GM21737 (cell line): ENCODE measurements around the gene ALX4.

Experiments used
- ATAC-seq: cut with Tn5 transposase; IDR thresholded peaks from one replicate; pipeline ENCODE4 v1.9.1; 2021; ENCODE audit warnings: mild to moderate bottlenecking, moderate library complexity; ENCODE audit not compliant: unreplicated experiment

The ALX4 gene

GRCh38 chr11:44316659-44317240 lies 6.8 kb upstream of the ALX4 start:
- ATAC-seq: no peak

- no peak for ATAC-seq
Measured at GRCh38 chr11:44315947-44316658, 6.2 kb upstream of the ALX4 start.

- ATAC-seq: no peak
Measured at GRCh38 chr11:44314733-44315132, 4.8 kb upstream of the ALX4 start.

DNA sequence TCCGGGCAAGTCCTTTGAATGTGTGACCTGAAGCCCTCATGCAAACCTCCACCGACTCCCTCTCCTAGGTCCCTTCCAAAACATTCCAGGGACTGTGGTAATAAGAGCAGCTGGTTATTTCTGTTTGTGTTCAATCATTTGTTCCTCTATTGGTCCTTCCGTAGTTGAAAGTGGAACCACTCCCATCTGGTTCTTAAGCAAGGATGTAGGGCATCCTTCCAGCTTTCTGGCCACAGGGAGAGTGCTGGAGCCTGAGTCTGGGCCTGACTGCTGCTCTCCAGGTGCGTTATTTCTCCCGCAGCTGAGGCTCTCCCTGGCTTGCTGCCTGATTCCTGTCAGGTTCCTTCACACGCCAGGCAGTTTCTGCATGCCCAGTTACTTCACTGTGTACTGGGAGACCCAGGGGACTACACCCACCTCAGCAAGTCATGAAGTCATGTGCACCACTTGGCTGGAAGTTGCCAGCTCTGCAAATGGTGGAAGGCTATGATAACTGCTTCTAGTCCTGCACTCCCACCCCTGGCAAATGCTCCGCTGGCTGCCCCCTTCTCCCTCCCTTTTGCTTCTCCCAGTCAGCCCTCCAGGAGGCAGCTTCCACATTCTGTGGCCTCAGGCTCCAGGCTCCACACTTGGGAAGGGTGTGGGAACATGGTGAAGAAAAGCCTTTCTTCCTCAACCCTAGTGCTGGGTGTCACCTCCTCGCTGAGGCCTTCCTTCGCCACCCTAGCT lies 4.0 kb upstream of the ALX4 start:
- ATAC-seq: no peak

DNA sequence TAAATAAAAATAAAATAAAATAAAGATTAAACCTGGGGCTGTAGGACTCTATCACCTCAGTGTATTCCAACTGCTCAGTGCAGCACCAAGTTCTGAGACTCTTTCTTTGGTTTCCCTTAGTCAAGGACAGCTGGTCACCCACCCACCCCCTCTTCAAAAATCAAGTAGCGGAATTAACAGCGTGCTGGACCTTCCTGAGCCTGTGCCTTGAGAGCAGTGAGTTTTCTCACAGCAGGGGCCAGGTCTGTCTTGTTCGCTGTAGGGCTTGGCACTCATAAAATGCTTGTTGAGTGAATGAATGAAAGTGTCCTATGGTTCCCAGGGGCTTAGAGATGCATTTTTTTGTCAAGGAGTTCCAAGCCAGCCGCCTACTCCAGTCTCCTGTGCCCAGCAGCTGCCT lies 2.9 kb upstream of the ALX4 start:
- ATAC-seq: no peak

DNA sequence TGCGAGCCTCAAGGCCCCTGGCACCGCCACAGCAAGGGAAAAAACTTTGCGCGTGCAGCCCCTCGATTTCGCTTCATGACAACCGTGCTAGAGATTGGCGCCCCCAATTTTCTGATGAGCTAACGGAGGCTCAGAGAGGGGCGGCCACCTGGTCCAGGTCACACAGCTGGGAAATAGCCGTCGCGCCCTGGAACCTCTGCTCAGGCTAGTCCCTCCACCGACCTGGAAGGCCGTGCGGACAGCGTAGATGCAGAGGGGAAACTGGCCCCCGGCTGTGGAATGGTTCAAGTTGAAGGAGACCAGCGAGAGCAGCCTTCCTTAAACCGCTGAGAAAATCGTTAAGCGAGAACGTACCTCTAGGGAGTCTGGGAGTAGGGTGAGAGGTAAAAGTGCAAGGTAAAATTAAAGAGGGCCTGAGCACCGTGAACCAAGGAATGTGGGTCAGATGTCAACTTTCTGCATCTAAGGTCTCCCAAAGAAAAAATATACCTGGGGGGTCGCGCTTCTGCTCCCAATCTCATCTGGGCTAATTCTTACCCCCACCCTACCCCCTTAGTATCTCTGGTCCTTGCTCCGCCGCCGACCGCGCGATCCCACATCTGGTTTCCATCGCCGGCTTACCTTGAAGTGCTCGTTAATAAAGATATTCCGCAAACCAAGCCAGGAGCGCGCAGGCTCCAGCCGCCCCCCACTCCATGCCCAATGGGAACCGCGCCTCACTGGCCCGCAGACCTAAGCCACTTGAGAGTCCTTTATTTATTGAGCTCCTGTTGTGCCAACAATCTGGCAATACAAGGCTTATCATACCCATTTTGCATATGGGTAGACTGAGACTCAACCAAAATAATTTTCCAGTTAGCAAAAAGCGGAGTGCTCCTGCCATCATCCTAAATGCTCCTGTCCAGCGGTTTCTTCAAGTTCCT lies 1.7 kb upstream of the ALX4 start:
- no peak for ATAC-seq

DNA sequence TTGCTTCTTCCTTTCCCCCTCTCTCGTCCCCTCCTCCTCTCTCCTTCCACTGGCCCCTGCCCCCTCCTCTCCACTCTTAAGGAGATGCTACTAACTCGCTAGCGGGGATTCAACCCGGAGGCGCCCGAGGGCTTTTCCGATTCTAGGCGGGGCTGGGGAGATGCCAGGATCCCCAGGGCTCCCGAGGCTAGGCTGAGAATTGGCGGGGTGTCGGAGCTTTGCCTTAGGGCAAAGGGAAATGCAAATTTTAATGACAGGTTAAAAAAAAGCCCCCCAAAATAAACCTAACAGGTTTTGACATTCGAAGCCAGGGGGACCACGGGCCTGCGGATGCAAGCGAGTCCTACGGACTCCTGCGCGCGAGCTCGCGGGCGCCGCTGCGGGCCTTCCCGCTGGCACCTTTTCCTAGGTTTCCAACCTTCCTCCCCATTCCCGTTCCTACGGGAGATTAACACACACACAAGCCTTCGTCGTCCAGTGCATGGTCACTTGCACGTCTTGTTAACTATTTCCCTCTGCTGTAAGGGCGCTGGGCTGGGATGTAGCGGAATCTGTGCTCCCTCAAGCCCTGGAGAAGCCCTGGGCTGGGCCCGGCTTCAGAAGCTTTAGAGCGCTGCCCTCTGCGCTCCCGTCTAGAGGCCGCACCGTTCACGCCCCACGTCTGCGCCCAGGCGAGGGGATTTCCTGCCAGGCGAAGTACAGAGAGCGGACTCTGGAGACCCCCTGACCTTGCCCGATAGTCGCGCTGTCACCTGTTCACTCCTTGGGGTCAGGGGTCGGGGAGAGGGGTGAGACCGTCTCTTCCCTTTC lies 729 bp upstream of the ALX4 start:
- ATAC-seq: no peak

DNA sequence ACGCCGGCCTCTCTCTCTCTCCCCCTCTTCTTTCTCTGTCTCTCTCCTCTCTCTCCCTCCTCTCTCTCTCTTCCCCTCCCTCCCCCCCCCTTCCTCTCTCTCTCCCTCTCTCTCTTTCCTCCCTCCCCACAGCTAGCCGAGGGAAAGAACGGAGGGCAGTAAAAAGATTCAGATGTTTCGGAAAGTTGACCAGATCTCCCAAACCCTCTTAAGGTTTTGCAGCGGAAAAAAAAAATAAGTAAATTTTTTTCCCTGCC lies 195 bp upstream of the ALX4 start:
- no peak for ATAC-seq

GRCh38 chr11:44308923-44309477 lies 939 bp downstream of the ALX4 start:
- no peak for ATAC-seq

DNA sequence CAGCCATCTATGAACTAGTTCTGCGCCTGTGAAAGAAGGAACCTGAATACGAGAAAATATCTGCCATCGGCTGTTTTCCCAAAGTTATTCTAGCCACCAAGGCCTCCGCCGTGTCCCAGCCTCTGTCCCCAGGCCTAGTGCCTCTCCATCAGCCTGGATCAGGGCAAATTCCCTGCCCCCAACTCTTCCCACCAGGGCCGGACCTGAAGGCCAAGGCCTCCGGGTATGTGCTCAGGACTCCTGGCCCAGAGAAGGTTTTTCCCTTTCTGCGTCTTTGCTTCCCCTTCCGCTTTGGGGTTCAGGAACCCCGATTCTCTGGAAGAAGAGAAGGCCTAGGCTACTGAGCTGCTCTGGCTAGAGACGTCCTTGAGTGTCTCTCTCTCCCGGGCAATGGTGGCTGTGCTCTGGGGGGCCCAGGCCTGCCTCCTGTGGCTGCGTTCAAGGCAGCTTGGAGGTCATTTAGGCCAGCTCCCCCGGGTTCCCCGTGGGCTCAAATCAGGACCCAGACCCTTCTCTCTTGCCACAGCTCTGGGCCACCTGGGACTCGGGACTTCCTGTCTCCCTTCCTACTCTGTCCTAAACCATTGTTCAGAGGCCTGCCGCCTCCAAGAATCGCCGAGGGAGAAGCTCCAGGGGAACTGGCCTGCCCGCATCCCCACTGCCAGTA lies 1.6 kb downstream of the ALX4 start:
- ATAC-seq: no peak

- no peak for ATAC-seq
Measured at GRCh38 chr11:44307340-44308099, 2.4 kb downstream of the ALX4 start.

- no peak for ATAC-seq
Measured at GRCh38 chr11:44306918-44307244, 3.1 kb downstream of the ALX4 start.

DNA sequence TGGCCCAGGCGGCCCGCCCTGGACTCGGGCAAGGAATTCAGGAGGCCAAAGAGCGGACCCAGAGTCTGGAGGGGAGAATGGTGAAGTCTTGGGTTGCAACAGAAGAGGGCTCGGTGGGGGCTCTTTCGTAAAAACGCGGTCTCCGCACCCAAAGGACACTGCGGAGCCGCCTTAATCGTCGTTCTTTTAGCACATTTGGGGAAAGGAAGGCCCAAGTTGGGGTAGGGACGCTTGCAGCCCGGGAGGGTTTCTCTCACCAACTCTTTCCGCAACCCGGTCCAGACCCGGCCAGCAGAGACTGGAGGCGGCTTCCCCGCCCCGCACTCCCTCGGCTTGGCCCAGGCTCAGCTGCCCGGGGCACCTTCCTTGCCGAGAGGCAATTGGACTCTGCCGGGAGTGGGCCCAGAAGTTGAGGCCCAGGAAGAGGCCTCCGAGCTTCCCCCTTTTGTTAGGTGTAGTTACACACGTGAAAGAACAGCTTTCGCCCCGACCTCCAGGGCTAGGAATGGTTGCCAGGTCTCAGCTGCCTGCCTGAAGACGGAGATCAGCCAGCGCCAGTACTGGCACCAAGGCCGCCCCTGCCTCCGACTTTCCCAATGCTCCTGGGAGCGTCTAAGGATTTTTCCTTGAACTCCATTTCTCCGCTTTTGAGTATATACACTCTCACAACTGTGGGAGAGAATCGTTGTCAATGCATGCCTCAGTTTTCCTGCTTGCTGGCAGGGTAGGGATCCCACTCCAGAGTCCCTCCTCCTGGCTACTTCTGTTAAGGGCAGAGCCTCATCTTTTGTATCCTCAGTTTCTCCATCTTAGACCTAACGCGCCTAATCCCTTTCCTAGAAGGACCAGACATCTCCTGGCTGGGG lies 3.7 kb downstream of the ALX4 start:
- no peak for ATAC-seq

DNA sequence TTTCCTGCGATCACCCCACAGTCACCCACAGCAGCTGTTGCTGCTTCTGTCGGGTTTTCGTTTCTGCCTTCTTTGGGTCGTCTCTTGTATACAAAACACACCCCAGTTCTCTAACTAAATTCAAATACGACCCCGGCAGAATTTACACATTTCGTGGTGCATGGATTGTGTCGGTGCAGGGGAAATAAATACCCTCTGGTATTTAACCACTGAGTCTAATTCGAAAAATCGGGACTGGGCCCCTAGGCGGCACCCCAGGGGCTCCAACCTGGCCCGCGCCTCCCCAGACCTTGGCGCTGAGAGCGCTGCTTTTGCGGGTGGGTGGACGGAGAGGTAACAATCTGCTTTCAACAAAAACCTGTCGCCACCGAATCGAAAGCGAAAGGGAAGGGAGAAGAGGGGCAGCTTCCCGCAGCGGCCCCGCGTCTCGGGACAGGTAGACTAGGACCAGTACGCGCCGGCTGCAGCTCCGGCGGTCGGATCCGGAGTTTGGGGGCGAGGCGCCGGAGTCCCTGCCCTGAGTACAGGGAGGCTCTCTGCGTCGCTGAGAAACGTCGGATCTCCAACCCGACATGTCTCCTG lies 4.4 kb downstream of the ALX4 start:
- ATAC-seq: no peak

GRCh38 chr11:44305026-44305469 lies 4.9 kb downstream of the ALX4 start:
- ATAC-seq: no peak

DNA sequence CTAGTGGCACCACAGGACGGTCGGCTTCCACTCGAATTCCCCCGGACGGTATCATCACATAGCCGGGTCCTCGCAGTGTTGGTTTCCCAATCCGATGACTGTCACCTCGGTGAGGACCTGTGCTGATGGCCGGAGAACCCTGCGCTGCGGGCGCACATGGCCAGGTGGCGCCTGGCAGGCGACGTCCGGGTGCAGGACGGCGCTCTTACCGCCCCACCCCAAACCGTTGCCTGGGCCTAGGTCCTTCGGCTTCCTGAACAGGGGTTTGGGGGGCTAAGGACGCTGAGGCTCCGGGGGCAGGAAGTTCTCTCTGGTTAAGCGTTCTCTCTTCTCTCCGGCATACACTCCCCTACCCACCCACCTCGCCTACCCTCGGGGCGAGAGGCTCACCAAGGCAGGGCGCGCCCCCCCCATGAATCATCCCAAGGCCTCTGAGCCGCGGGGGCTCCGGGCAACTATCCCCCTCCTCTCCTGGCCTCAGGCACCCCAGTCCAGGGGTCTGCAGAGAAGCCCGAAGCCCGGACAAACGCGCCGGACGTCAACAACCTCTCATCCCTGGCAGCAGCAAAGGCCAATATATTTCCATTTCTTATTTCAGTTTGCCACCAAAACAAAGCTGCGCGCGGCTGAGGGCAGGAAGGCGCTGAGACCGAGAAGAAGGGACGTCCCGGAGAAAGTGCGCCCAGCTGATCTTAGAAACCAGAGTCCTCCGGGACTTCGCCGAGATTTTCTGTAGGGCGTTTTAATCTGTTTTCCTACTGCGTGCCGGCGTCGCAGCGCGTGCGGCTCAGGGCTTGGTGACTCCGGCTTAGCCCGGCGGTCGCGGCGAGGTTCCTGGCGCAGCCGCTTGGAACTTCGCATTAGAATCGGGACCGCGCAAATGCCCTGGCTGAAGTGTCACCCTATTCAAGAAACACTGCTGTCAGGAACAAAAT lies 5.6 kb downstream of the ALX4 start:
- no peak for ATAC-seq
